HCT116 (cell line): ENCODE data around the gene MERTK. TPM values are rescaled to one million over a fixed set of nuclear protein-coding genes. Genes with fewer than 3 reads are reported as not detected.
"Not testable (repeated sequence)": the region's sequence is repeated elsewhere in the genome, so short reads cannot be mapped to it uniquely, and the experiment has no call there.

Experiments used
- ATAC-seq: fragments of 200-7000 bp; cut with Tn5 transposase; 2 replicates; pipeline ENCODE4 v1.9.1; 2020; ENCODE audit warnings: mild to moderate bottlenecking, moderate library complexity
- BruUV-seq: library from RNA; stranded (reverse); fragments of 400-500 nt; replicated peaks from 2 replicates; lab custom pipeline; 2021; lab: Mats Ljungman, UMichigan
- CTCF ChIA-PET: fragments of 300-600 bp; sonication (Branson Sonifier 250); formaldehyde crosslinking; loops from one replicate; lab custom pipeline; 2021; ENCODE audit warnings: antibody characterized with exemption; lab: Charles Lee
- POLR2A ChIA-PET: fragments of 300-600, 350-600 bp; sonication (Branson Sonifier 250); formaldehyde crosslinking; loops from one replicate; lab custom pipeline; 2021; ENCODE audit warnings: antibody characterized with exemption; lab: Charles Lee
- RAD21 ChIA-PET, 2 experiments: fragments of 300-600 bp; sonication (Branson Sonifier 250); formaldehyde crosslinking; loops; one replicate each; lab custom pipeline; 2023; ENCODE audit warnings: low total read pairs in 2 of 2; ENCODE audit not compliant: uncharacterized antibody in 2 of 2, unreplicated experiment in 2 of 2, low non-redundant PET in 1 of 2; lab: Charles Lee
- DNase-seq: peaks from one replicate; pipeline ENCODE4 v3.0.0-alpha.2; 2010; ENCODE audit warnings: low read depth, low spot score
- H2AFZ ChIP-seq: fragments of 200-600 bp; shearing (Covaris generic), sonication (generic); 2 replicates; pipeline ENCODE4 v1.6.1; 2017; ENCODE audit warnings: low read depth, mixed run types, mixed read lengths, antibody characterized with exemption, low read length; ENCODE audit not compliant: poor library complexity, severe bottlenecking
- H3K27ac ChIP-seq: 2 replicates; pipeline ENCODE4 v1.5.1; 2012; ENCODE audit warnings: low read depth, low read length
- H3K27me3 ChIP-seq: fragments of 200-600 bp; sonication (generic); 2 replicates; pipeline ENCODE4 v1.6.1; 2016; ENCODE audit warnings: mixed run types, low read length, mixed read lengths; ENCODE audit not compliant: insufficient read depth
- H3K36me3 ChIP-seq, 2 experiments: fragments of 200-500 bp in 1 of 2; fragments of 200-600 bp in 1 of 2; sonication (Bioruptor generic) in 1 of 2; sonication (generic) in 1 of 2; 2 replicates each; pipeline versions ENCODE4 v1.5.1 to v1.6.1; 2014 to 2016; ENCODE audit warnings: low read length in 2 of 2, inconsistent platforms in 1 of 2, mixed read lengths in 1 of 2, mixed run types in 1 of 2; ENCODE audit not compliant: insufficient read depth in 2 of 2, control insufficient read depth in 1 of 2
- H3K4me1 ChIP-seq, 2 experiments: fragments of 200-600 bp in 1 of 2; sonication (generic) in 1 of 2; 2 replicates each; pipeline versions ENCODE4 v1.5.1 to v1.6.1; 2012 to 2017; ENCODE audit warnings: low read length in 2 of 2, inconsistent platforms in 1 of 2, mild to moderate bottlenecking in 1 of 2, mixed read lengths in 1 of 2, mixed run types in 1 of 2, moderate library complexity in 1 of 2; ENCODE audit not compliant: insufficient read depth in 2 of 2, control insufficient read depth in 1 of 2
- H3K4me2 ChIP-seq: fragments of 200-600 bp; sonication (generic); 2 replicates; pipeline ENCODE4 v1.6.1; 2017; ENCODE audit warnings: mixed run types, low read length, mixed read lengths
- H3K4me3 ChIP-seq, 2 experiments: fragments of 200-600 bp in 1 of 2; sonication (generic) in 1 of 2; replicated peaks in 1 of 2; 2 replicates each; pipeline ENCODE4 v1.5.1; 2011 to 2016; ENCODE audit warnings: low read length in 2 of 2, control low read depth in 1 of 2, low read depth in 1 of 2, mild to moderate bottlenecking in 1 of 2, mixed read lengths in 1 of 2, mixed run types in 1 of 2
- H3K79me2 ChIP-seq: fragments of 200-600 bp; sonication (generic); 2 replicates; pipeline ENCODE4 v1.6.1; 2017; ENCODE audit warnings: mild to moderate bottlenecking, mixed run types, low read length, moderate library complexity, mixed read lengths; ENCODE audit not compliant: insufficient read depth
- H3K9ac ChIP-seq: fragments of 200-600 bp; sonication (generic); 2 replicates; pipeline ENCODE4 v1.6.1; 2016; ENCODE audit warnings: low read length, mixed read lengths
- H3K9me2 ChIP-seq: fragments of 200-600 bp; sonication (generic), shearing (Covaris generic); 2 replicates; pipeline ENCODE4 v1.6.1; 2017; ENCODE audit warnings: mixed run types, mild to moderate bottlenecking, moderate library complexity; ENCODE audit not compliant: insufficient read depth
- H3K9me3 ChIP-seq, 2 experiments: fragments of 200-500 bp in 1 of 2; fragments of 200-600 bp in 1 of 2; sonication (Bioruptor generic) in 1 of 2; sonication (generic) in 1 of 2; 2 replicates each; pipeline ENCODE4 v1.6.1; 2014 to 2017; ENCODE audit warnings: low read length in 2 of 2, mixed read lengths in 2 of 2, inconsistent platforms in 1 of 2, low read depth in 1 of 2, mild to moderate bottlenecking in 1 of 2, mixed run types in 1 of 2, moderate library complexity in 1 of 2; ENCODE audit not compliant: control insufficient read depth in 1 of 2, insufficient read depth in 1 of 2
- H4K20me1 ChIP-seq: fragments of 200-600 bp; sonication (generic), shearing (Covaris generic); 2 replicates; pipeline ENCODE4 v1.6.1; 2017; ENCODE audit warnings: mixed run types, mild to moderate bottlenecking, moderate library complexity; ENCODE audit not compliant: insufficient read depth
- CEBPB ChIP-seq: IDR thresholded peaks from 2 replicates; pipeline ENCODE4 v1.6.1; 2012; ENCODE audit warnings: low read depth
- EGR1 ChIP-seq: IDR thresholded peaks from 2 replicates; pipeline ENCODE4 v1.6.1; 2012; ENCODE audit warnings: low read depth
- FOSL1 ChIP-seq: IDR thresholded peaks from 2 replicates; pipeline ENCODE4 v1.6.1; 2012; ENCODE audit warnings: low read depth
- MAX ChIP-seq: IDR thresholded peaks from 2 replicates; pipeline ENCODE4 v1.6.1; 2012
- POLR2A ChIP-seq: IDR thresholded peaks from 2 replicates; pipeline ENCODE4 v1.7.0; 2011; ENCODE audit warnings: borderline replicate concordance; ENCODE audit not compliant: insufficient read depth, insufficient read length; ENCODE audit errors: extremely low read depth
- POLR2AphosphoS5 ChIP-seq: IDR thresholded peaks from 2 replicates; pipeline ENCODE4 v1.6.1; 2011; ENCODE audit warnings: mild to moderate bottlenecking, low read depth, low read length, moderate library complexity
- REST ChIP-seq: IDR thresholded peaks from 2 replicates; pipeline ENCODE4 v1.6.1; 2012; ENCODE audit warnings: low read depth
- ZBTB33 ChIP-seq: IDR thresholded peaks from 2 replicates; pipeline ENCODE4 v1.6.1; 2011; ENCODE audit warnings: mild to moderate bottlenecking, low read length, moderate library complexity; ENCODE audit not compliant: insufficient replicate concordance; ENCODE audit errors: extremely low read depth
- ZFX ChIP-seq: fragments of 450-650 bp; IDR thresholded peaks from 2 replicates; pipeline ENCODE4 v1.6.1; 2017
- ZNF274 ChIP-seq: fragments of 200-500 bp; sonication (Bioruptor generic); IDR thresholded peaks from 2 replicates; pipeline ENCODE4 v1.6.1; 2014; ENCODE audit warnings: mild to moderate bottlenecking, low read depth, low read length, inconsistent platforms
- intact Hi-C: fragments of 100-400 bp; cut with micrococcal nuclease; formaldehyde crosslinking; loops from 2 replicates; pipeline ENCODE4 v1.10.0; 2022
- total RNA-seq: library from RNA; stranded (reverse); gene quantifications from one replicate; pipeline ENCODE4 v1.2.1, GENCODE V29; 2021; ENCODE audit not compliant: unreplicated experiment

MERTK gene
- total RNA-seq, 1 experiment from 2014 or later: 5.7 TPM

GRCh38 chr2:112065966-112066365 is 167.6 kb downstream of the MERTK start:
- H3K79me2 ChIP-seq: no peaks in the 10 kb centered on the region
- ChIA-PET CTCF (no interaction called here), RAD21 (no interaction called here), POLR2A (no interaction called here)
- H3K4me3 ChIP-seq: no peak overlapping the region
- no peaks in the 10 kb centered on the region for H3K9me3 ChIP-seq
- H3K27me3 ChIP-seq: no peaks in the 10 kb centered on the region
- no TSS peak for BruUV-seq
- no peaks in the 10 kb centered on the region for H3K9me2 ChIP-seq
- intact Hi-C loops: no loop called here
- H3K4me2 ChIP-seq: no peak overlapping the region
- H3K27ac ChIP-seq: no peak overlapping the region
- no peak overlapping the region for H2AFZ ChIP-seq
- H3K36me3 ChIP-seq: peaks cover 2 to 10% of the 10 kb centered on the region in 2 experiments; a peak in 1 of 4 replicates
- TF ChIP-seq ZNF274 (no peak), EGR1 (no peak), MAX (no peak), REST (no peak), ZFX (no peak), POLR2AphosphoS5 (no peak), CEBPB (no peak), ZBTB33 (no peak), FOSL1 (no peak), POLR2A (no peak)
- H4K20me1 ChIP-seq: no peaks in the 10 kb centered on the region
- peaks cover 0 to 4% of the 10 kb centered on the region in 2 experiments; a peak in 1 of 4 replicates for H3K4me1 ChIP-seq
- H3K9ac ChIP-seq: no peak overlapping the region
- no peak for DNase-seq
- ATAC-seq: no peak

- H3K27ac ChIP-seq, H3K36me3 ChIP-seq, H3K27me3 ChIP-seq, BruUV-seq, H3K9ac ChIP-seq, RAD21 ChIA-PET, POLR2A ChIA-PET, H3K4me3 ChIP-seq, H3K4me1 ChIP-seq, H3K4me2 ChIP-seq, H2AFZ ChIP-seq, H3K9me3 ChIP-seq, H3K9me2 ChIP-seq, DNase-seq, H3K79me2 ChIP-seq, ATAC-seq, H4K20me1 ChIP-seq, intact Hi-C loops: not testable (repeated sequence)
- CTCF ChIA-PET: interaction anchor here (0.5 kb wide), 1 partner anchor 187 kb away, joined by 3 read pairs; no protein-coding TSS in a partner anchor
Observed at GRCh38 chr2:112069794-112070193, 171.4 kb downstream of the MERTK start.
